Neural progenitor cell (in vitro differentiated cells): ENCODE results near the gene GIGYF2. TPM values are rescaled to one million over a fixed set of nuclear protein-coding genes. Genes with fewer than 3 reads are reported as not detected.

Experiments
- DNase-seq: peaks from one replicate; pipeline ENCODE4 v3.0.0-alpha.2; 2016; ENCODE audit warnings: low spot score
- H2AFZ ChIP-seq: fragments of 200-600 bp; sonication (generic); replicated peaks from 2 replicates; pipeline ENCODE4 v1.6.1; 2016; ENCODE audit warnings: antibody characterized with exemption
- H3F3A ChIP-seq: fragments of 200-600 bp; sonication (generic); 2 replicates; pipeline ENCODE4 v1.6.1; 2016; ENCODE audit warnings: antibody characterized with exemption, low read depth
- H3K27ac ChIP-seq: fragments of 200-600 bp; sonication (generic); 2 replicates; pipeline ENCODE4 v1.5.1; 2016; ENCODE audit warnings: mild to moderate bottlenecking
- H3K27me3 ChIP-seq: fragments of 200-600 bp; sonication (generic); 2 replicates; pipeline ENCODE4 v1.6.1; 2016; ENCODE audit warnings: mild to moderate bottlenecking, moderate library complexity
- H3K36me3 ChIP-seq: fragments of 200-600 bp; sonication (generic); 2 replicates; pipeline ENCODE4 v1.5.1; 2016
- H3K4me1 ChIP-seq: fragments of 200-600 bp; sonication (generic); 2 replicates; pipeline ENCODE4 v1.6.1; 2016; ENCODE audit warnings: mixed run types
- H3K4me2 ChIP-seq: fragments of 200-600 bp; sonication (generic); 2 replicates; pipeline ENCODE4 v1.6.1; 2016
- H3K4me3 ChIP-seq: fragments of 200-600 bp; sonication (generic); 2 replicates; pipeline ENCODE4 v1.5.1; 2016
- H3K79me2 ChIP-seq: fragments of 200-600 bp; sonication (generic); 2 replicates; pipeline ENCODE4 v1.6.1; 2016; ENCODE audit warnings: low read depth
- H3K9ac ChIP-seq: fragments of 200-600 bp; sonication (generic); 2 replicates; pipeline ENCODE4 v1.6.1; 2016
- H3K9me3 ChIP-seq: fragments of 200-600 bp; sonication (generic); 2 replicates; pipeline ENCODE4 v1.5.1; 2016; ENCODE audit warnings: low read depth
- H4K20me1 ChIP-seq: fragments of 200-600 bp; sonication (generic); 2 replicates; pipeline ENCODE4 v1.6.1; 2016; ENCODE audit warnings: low read depth
- H3K27ac Mint-ChIP-seq: 3 replicates; pipeline ENCODE4 v1.8.0; 2021; ENCODE audit warnings: mixed read lengths
- H3K27me3 Mint-ChIP-seq: 2 replicates; pipeline ENCODE4 v1.8.0; 2022; ENCODE audit warnings: low read depth, mild to moderate bottlenecking, inconsistent platforms, moderate library complexity, mixed read lengths; ENCODE audit not compliant: insufficient read depth
- H3K36me3 Mint-ChIP-seq: 3 replicates; pipeline ENCODE4 v1.8.0; 2021; ENCODE audit warnings: mixed read lengths
- H3K4me1 Mint-ChIP-seq: 3 replicates; pipeline ENCODE4 v1.8.0; 2021; ENCODE audit warnings: mixed read lengths
- H3K4me3 Mint-ChIP-seq: 3 replicates; pipeline ENCODE4 v1.8.0; 2021; ENCODE audit warnings: mild to moderate bottlenecking, moderate library complexity, mixed read lengths
- H3K9me3 Mint-ChIP-seq: 3 replicates; pipeline ENCODE4 v1.8.0; 2020; ENCODE audit warnings: mixed read lengths
- EZH2 ChIP-seq: fragments of 200-600 bp; sonication (generic); IDR thresholded peaks from 2 replicates; pipeline ENCODE4 v1.6.1; 2017; ENCODE audit warnings: antibody characterized with exemption, mild to moderate bottlenecking, moderate library complexity
- EZH2phosphoT487 ChIP-seq: fragments of 200-600 bp; sonication (generic); IDR thresholded peaks from 2 replicates; pipeline ENCODE4 v1.6.1; 2017; ENCODE audit warnings: antibody characterized with exemption
- total RNA-seq: library from RNA; depleted of rRNA; stranded (reverse); fragments of >200 nt; gene quantifications from 2 replicates; pipeline ENCODE4 v1.2.3, GENCODE V29; 2015; ENCODE audit warnings: low replicate concordance
- TF ChIP-seq, protein P1 (sequence below): fragments of 200-600 bp; sonication (generic); IDR thresholded peaks from 2 replicates; pipeline ENCODE4 v1.5.1; 2017; ENCODE audit warnings: antibody characterized with exemption, mild to moderate bottlenecking

Gene GIGYF2
- total RNA-seq, 1 donor from 2014 or later, result 76.3 TPM

- no peaks in the 10 kb centered on the region for H3K36me3 ChIP-seq
- no peak for DNase-seq
- TF ChIP-seq EZH2 (no peak), EZH2phosphoT487 (no peak)
- TF ChIP-seq, protein P1, sequence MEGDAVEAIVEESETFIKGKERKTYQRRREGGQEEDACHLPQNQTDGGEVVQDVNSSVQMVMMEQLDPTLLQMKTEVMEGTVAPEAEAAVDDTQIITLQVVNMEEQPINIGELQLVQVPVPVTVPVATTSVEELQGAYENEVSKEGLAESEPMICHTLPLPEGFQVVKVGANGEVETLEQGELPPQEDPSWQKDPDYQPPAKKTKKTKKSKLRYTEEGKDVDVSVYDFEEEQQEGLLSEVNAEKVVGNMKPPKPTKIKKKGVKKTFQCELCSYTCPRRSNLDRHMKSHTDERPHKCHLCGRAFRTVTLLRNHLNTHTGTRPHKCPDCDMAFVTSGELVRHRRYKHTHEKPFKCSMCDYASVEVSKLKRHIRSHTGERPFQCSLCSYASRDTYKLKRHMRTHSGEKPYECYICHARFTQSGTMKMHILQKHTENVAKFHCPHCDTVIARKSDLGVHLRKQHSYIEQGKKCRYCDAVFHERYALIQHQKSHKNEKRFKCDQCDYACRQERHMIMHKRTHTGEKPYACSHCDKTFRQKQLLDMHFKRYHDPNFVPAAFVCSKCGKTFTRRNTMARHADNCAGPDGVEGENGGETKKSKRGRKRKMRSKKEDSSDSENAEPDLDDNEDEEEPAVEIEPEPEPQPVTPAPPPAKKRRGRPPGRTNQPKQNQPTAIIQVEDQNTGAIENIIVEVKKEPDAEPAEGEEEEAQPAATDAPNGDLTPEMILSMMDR, result no peak
- no peak overlapping the region for H2AFZ ChIP-seq
- Mint-ChIP-seq H3K27ac (no peak overlapping the region), H3K4me1 (no peaks in the 10 kb centered on the region), H3K9me3 (no peaks in the 10 kb centered on the region), H3K4me3 (no peak overlapping the region), H3K27me3 (no peaks in the 10 kb centered on the region), H3K36me3 (peaks cover 31% of the 10 kb centered on the region)
- H3K9me3 ChIP-seq, result no peaks in the 10 kb centered on the region
- H3K4me3 ChIP-seq, result no peak overlapping the region
- H3F3A ChIP-seq, result peaks cover 3% of the 10 kb centered on the region
- H3K9ac ChIP-seq, result no peak overlapping the region
- H3K27me3 ChIP-seq, result no peaks in the 10 kb centered on the region
- H3K27ac ChIP-seq, result no peak overlapping the region
- no peak overlapping the region for H3K4me2 ChIP-seq
- no peaks in the 10 kb centered on the region for H3K4me1 ChIP-seq
- no peaks in the 10 kb centered on the region for H3K79me2 ChIP-seq
- no peaks in the 10 kb centered on the region for H4K20me1 ChIP-seq
Observed at GRCh38 chr2:232852676-232853075, 155.5 kb downstream of the GIGYF2 start.

- no peak for DNase-seq
- Histone ChIP-seq H3K9ac (no peak overlapping the region), H3K27me3 (no peaks in the 10 kb centered on the region), H3K4me1 (no peaks in the 10 kb centered on the region), H3K9me3 (no peaks in the 10 kb centered on the region), H3K4me2 (no peak overlapping the region), H3K79me2 (no peaks in the 10 kb centered on the region), H3K27ac (no peak overlapping the region), H2AFZ (no peak overlapping the region), H4K20me1 (no peaks in the 10 kb centered on the region), H3K36me3 (no peaks in the 10 kb centered on the region), H3F3A (peaks cover 3% of the 10 kb centered on the region), H3K4me3 (no peak overlapping the region)
- Mint-ChIP-seq H3K9me3 (no peaks in the 10 kb centered on the region), H3K4me1 (no peaks in the 10 kb centered on the region), H3K27me3 (no peaks in the 10 kb centered on the region), H3K27ac (no peak overlapping the region), H3K36me3 (peaks cover 27% of the 10 kb centered on the region), H3K4me3 (no peak overlapping the region)
- TF ChIP-seq EZH2, result no peak
- no peak for TF ChIP-seq EZH2phosphoT487
- TF ChIP-seq, protein P1, result no peak
Observed at GRCh38 chr2:232854082-232854481, 157.0 kb downstream of the GIGYF2 start.

DNA sequence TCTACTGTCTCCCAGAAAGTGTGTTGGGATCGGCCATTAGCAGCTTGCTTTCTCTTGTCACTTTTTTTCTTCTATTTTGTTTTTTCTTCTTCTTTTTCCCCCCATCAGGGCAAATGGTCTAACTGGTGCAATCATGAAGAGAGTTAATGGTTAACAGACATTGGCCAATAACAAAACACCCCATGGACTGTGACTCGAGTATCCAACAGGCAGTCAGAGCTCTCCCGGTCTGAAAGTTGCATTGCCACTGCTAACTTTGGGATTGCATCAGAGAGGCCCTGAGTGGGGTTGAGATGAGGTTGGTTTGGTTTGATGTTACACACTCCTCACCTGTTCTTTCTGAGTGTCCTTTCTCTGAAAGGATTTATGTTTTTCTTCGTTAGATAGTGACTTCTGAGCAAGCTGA lies 160.0 kb downstream of the GIGYF2 start:
- Mint-ChIP-seq H3K27me3 (no peaks in the 10 kb centered on the region), H3K36me3 (peaks cover 23% of the 10 kb centered on the region), H3K4me1 (no peaks in the 10 kb centered on the region), H3K9me3 (no peaks in the 10 kb centered on the region), H3K27ac (no peak overlapping the region), H3K4me3 (no peak overlapping the region)
- DNase-seq, result no peak
- H2AFZ ChIP-seq, result no peak overlapping the region
- H3K27ac ChIP-seq, result no peak overlapping the region
- no peaks in the 10 kb centered on the region for H3K36me3 ChIP-seq
- no peak overlapping the region for H3K4me3 ChIP-seq
- H3K4me1 ChIP-seq, result no peaks in the 10 kb centered on the region
- no peak overlapping the region for H3K4me2 ChIP-seq
- TF ChIP-seq, protein P1, result no peak
- TF ChIP-seq EZH2phosphoT487, result no peak
- TF ChIP-seq EZH2, result no peak
- H3K9me3 ChIP-seq, result no peaks in the 10 kb centered on the region
- H4K20me1 ChIP-seq, result no peaks in the 10 kb centered on the region
- peaks cover 3% of the 10 kb centered on the region for H3F3A ChIP-seq
- no peaks in the 10 kb centered on the region for H3K27me3 ChIP-seq
- no peaks in the 10 kb centered on the region for H3K79me2 ChIP-seq
- H3K9ac ChIP-seq, result no peak overlapping the region
